ENCODE measurements around the gene SMAP1. TPM values are rescaled to one million over a fixed set of nuclear protein-coding genes. Genes with fewer than 3 reads are reported as not detected.
"Not testable (repeated sequence)": the region's sequence is repeated elsewhere in the genome, so short reads cannot be mapped to it uniquely, and the experiment has no call there.

SMAP1 gene
- total RNA-seq, 1 experiment from 2014 or later = 3.5 TPM

DNA sequence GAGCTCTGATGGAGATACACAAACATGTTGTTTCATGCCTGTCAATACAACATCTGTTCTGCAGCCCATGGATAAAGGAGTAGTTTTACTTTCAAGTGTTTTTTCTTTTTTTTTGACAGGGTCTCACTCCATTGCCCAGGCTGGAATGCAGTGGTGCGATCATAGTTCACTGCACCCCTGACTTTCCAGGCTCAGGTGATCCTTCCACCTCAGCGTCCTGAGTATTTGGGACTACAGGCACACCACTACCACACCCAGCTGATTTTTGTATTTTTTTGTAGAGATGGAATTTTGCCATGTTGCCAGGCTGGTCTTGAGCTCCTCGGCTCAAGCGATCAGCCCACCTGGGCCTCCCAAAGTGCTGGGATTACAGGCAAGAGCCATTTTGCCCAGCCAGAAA is 97.0 kb downstream of the SMAP1 start:
- Histone ChIP-seq H3K9ac (ENCODE audit: low read length) (no peak overlapping the region), H3K4me3 (replicated peaks in 1 of 2; ENCODE audit: low read depth in 1 of 2, low read length in 2 of 2) (no peak overlapping the region), H3K79me2 (ENCODE audit: insufficient read depth, low read length) (no peaks in the 10 kb centered on the region), H2AFZ (ENCODE audit: low read depth, low read length, poor library complexity, severe bottlenecking) (no peak overlapping the region), H3K4me2 (ENCODE audit: low read length) (no peak overlapping the region), H4K20me1 (ENCODE audit: insufficient read depth) (no peaks in the 10 kb centered on the region; the same call in 1 of the 2 replicates), H3K9me3 (ENCODE audit: control insufficient read depth in 1 of 2, insufficient read depth in 1 of 2, low read depth in 1 of 2, low read length in 2 of 2) (no peaks in the 10 kb centered on the region), H3K9me2 (ENCODE audit: insufficient read depth) (no peaks in the 10 kb centered on the region), H3K36me3 (ENCODE audit: control insufficient read depth in 1 of 2, insufficient read depth in 2 of 2, low read length in 2 of 2) (no peaks in the 10 kb centered on the region), H3K27me3 (ENCODE audit: insufficient read depth, low read length) (no peaks in the 10 kb centered on the region), H3K4me1 (ENCODE audit: control insufficient read depth in 1 of 2, insufficient read depth in 2 of 2, low read length in 2 of 2) (no peaks in the 10 kb centered on the region; a peak in 1 of 4 replicates), H3K27ac (ENCODE audit: low read depth, low read length) (no peak overlapping the region)
- ChIA-PET RAD21 (ENCODE audit: low non-redundant PET in 1 of 2, low total read pairs in 2 of 2, uncharacterized antibody in 2 of 2, unreplicated experiment in 2 of 2) (no interaction called here), CTCF (no interaction called here), POLR2A (no interaction called here)
- TF ChIP-seq EGR1 (IDR thresholded peaks at IDR 0.05; ENCODE audit: low read depth) (no peak), SRF (IDR thresholded peaks at IDR 0.05; ENCODE audit: low read depth) (no peak), POLR2AphosphoS5 (IDR thresholded peaks at IDR 0.05; ENCODE audit: low read depth, low read length) (no peak), YY1 (IDR thresholded peaks at IDR 0.05; ENCODE audit: extremely low read depth, insufficient replicate concordance, low read depth, low read length) (no peak), EZH2 (IDR thresholded peaks at IDR 0.05) (no peak), FOSL1 (IDR thresholded peaks at IDR 0.05; ENCODE audit: low read depth) (no peak)
- TF ChIP-seq, protein P1, sequence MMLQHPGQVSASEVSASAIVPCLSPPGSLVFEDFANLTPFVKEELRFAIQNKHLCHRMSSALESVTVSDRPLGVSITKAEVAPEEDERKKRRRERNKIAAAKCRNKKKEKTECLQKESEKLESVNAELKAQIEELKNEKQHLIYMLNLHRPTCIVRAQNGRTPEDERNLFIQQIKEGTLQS (IDR thresholded peaks at IDR 0.05) = no peak
- DNase-seq (ENCODE audit: low read depth, low spot score) (no peak), ATAC-seq (no peak)
- no TSS peak for BruUV-seq (replicated peaks)
- intact Hi-C loops (cut with micrococcal nuclease) = no loop called here

DNA sequence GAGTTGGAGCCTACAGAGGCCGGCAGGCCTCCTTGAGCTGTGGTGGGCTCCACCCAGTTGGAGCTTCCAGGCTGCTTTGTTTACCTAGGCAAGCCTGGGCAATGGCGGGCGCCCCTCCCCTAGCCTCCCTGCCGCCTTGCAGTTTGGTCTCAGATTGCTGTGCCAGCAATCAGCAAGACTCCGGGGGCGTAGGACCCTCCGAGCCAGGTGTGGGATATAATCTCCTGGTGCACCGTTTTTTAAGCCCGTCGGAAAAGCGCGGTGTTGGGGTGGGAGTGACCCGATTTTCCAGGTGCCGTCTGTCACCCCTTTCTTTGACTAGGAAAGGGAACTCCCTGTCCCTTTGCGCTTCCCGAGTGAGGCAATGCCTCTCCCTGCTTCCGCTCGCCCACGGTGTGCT is 103.7 kb downstream of the SMAP1 start:
- H3K27ac ChIP-seq (ENCODE audit: low read depth, low read length); H3K4me2 ChIP-seq (ENCODE audit: low read length); H3K4me1 ChIP-seq (ENCODE audit: control insufficient read depth in 1 of 2, insufficient read depth in 2 of 2, low read length in 2 of 2); H3K36me3 ChIP-seq (ENCODE audit: control insufficient read depth in 1 of 2, insufficient read depth in 2 of 2, low read length in 2 of 2); H2AFZ ChIP-seq (ENCODE audit: low read depth, low read length, poor library complexity, severe bottlenecking); DNase-seq (ENCODE audit: low read depth, low spot score); H3K27me3 ChIP-seq (ENCODE audit: insufficient read depth, low read length); CTCF ChIA-PET; H3K9me2 ChIP-seq (ENCODE audit: insufficient read depth); ATAC-seq; H3K9ac ChIP-seq (ENCODE audit: low read length); H3K79me2 ChIP-seq (ENCODE audit: insufficient read depth, low read length); RAD21 ChIA-PET (ENCODE audit: low non-redundant PET in 1 of 2, low total read pairs in 2 of 2, uncharacterized antibody in 2 of 2, unreplicated experiment in 2 of 2); H4K20me1 ChIP-seq (ENCODE audit: insufficient read depth); POLR2A ChIA-PET; H3K9me3 ChIP-seq (ENCODE audit: control insufficient read depth in 1 of 2, insufficient read depth in 1 of 2, low read depth in 1 of 2, low read length in 2 of 2); intact Hi-C loops (cut with micrococcal nuclease); BruUV-seq (replicated peaks); H3K4me3 ChIP-seq (replicated peaks in 1 of 2; ENCODE audit: low read depth in 1 of 2, low read length in 2 of 2): not testable (repeated sequence)
